Liver (tissue), 9 donors: ENCODE results near the gene INO80. TPM values are rescaled to one million over a fixed set of nuclear protein-coding genes. Genes with fewer than 3 reads are reported as not detected.

Experiments
- DNase-seq: peaks from one replicate; pipeline ENCODE4 v3.0.0-alpha.2; 2017; ENCODE audit warnings: low spot score
- H3K27ac ChIP-seq, 2 donors: one replicate each; pipeline ENCODE4 v1.7.0; 2013; ENCODE audit warnings: inconsistent platforms in 2 of 2, low read length in 2 of 2, control low read depth in 1 of 2, low read depth in 1 of 2, mild to moderate bottlenecking in 1 of 2
- H3K27me3 ChIP-seq, 4 donors: one replicate each; pipeline versions ENCODE4 v1.6.1 to v1.7.0; 2013; ENCODE audit warnings: low read length in 3 of 4, inconsistent platforms in 1 of 4, mild to moderate bottlenecking in 1 of 4, moderate library complexity in 1 of 4; ENCODE audit not compliant: control insufficient read depth in 4 of 4, insufficient read depth in 4 of 4
- H3K36me3 ChIP-seq, 4 donors: one replicate each; pipeline versions ENCODE4 v1.6.1 to v1.7.0; 2013; ENCODE audit warnings: low read length in 3 of 4, mild to moderate bottlenecking in 3 of 4, low read depth in 1 of 4, moderate library complexity in 1 of 4; ENCODE audit not compliant: control insufficient read depth in 4 of 4, insufficient read depth in 3 of 4
- H3K4me1 ChIP-seq, 4 donors: one replicate each; pipeline versions ENCODE4 v1.6.1 to v1.7.0; 2013; ENCODE audit warnings: low read length in 3 of 4, mild to moderate bottlenecking in 3 of 4, moderate library complexity in 1 of 4; ENCODE audit not compliant: control insufficient read depth in 4 of 4, insufficient read depth in 4 of 4
- H3K4me3 ChIP-seq, 3 donors: one replicate each; pipeline versions ENCODE4 v1.6.1 to v1.7.0; 2013; ENCODE audit warnings: low read length in 3 of 3, control low read depth in 1 of 3, low read depth in 1 of 3, mild to moderate bottlenecking in 1 of 3
- H3K9ac ChIP-seq, 2 donors: one replicate each; pipeline ENCODE4 v1.7.0; 2013; ENCODE audit warnings: low read length in 2 of 2, mild to moderate bottlenecking in 2 of 2, moderate library complexity in 2 of 2, control low read depth in 1 of 2, low read depth in 1 of 2
- H3K9me3 ChIP-seq, 4 donors: one replicate each; pipeline versions ENCODE4 v1.6.1 to v1.7.0; 2013; ENCODE audit warnings: low read length in 3 of 4; ENCODE audit not compliant: control insufficient read depth in 4 of 4
- ATF3 ChIP-seq: IDR thresholded peaks from 2 replicates; pipeline ENCODE4 v1.6.1; 2016; ENCODE audit warnings: antibody characterized with exemption
- CTCF ChIP-seq: fragments of 150-350 bp; IDR thresholded peaks from 2 replicates; pipeline ENCODE4 v1.5.1; 2017; ENCODE audit warnings: improper control_type of control experiment, low read depth, low read length; ENCODE audit not compliant: missing input control
- EGR1 ChIP-seq, 2 donors: IDR thresholded peaks; 2 replicates each; pipeline ENCODE4 v1.6.1; 2016 to 2018; ENCODE audit warnings: antibody characterized with exemption in 2 of 2, low read depth in 2 of 2
- FOXA1 ChIP-seq: IDR thresholded peaks from 2 replicates; pipeline ENCODE4 v1.6.1; 2016; ENCODE audit warnings: antibody characterized with exemption
- FOXA2 ChIP-seq: IDR thresholded peaks from 2 replicates; pipeline ENCODE4 v1.6.1; 2016; ENCODE audit warnings: antibody characterized with exemption
- GABPA ChIP-seq, 2 donors: IDR thresholded peaks in 1 of 2; conservative IDR thresholded peaks in 1 of 2; 2 replicates each; pipeline ENCODE4 v1.6.1; 2016; ENCODE audit warnings: antibody characterized with exemption in 2 of 2, mild to moderate bottlenecking in 1 of 2, moderate library complexity in 1 of 2
- HNF4A ChIP-seq, 2 donors: conservative IDR thresholded peaks; 2 replicates each; pipeline ENCODE4 v1.6.1; 2016; ENCODE audit warnings: antibody characterized with exemption in 2 of 2, mild to moderate bottlenecking in 2 of 2
- HNF4G ChIP-seq: IDR thresholded peaks from 2 replicates; pipeline ENCODE4 v1.6.1; 2016; ENCODE audit warnings: antibody characterized with exemption
- JUND ChIP-seq, 2 donors: IDR thresholded peaks; 2 replicates each; pipeline ENCODE4 v1.6.1; 2016; ENCODE audit warnings: antibody characterized with exemption in 2 of 2
- MAX ChIP-seq: IDR thresholded peaks from 2 replicates; pipeline ENCODE4 v1.6.1; 2016; ENCODE audit warnings: antibody characterized with exemption
- NR2F2 ChIP-seq: IDR thresholded peaks from 2 replicates; pipeline ENCODE4 v1.6.1; 2016; ENCODE audit warnings: antibody characterized with exemption
- RAD21 ChIP-seq, 2 donors: IDR thresholded peaks; 2 replicates each; pipeline ENCODE4 v1.6.1; 2016; ENCODE audit warnings: antibody characterized with exemption in 2 of 2, mild to moderate bottlenecking in 2 of 2
- REST ChIP-seq: IDR thresholded peaks from 2 replicates; pipeline ENCODE4 v1.6.1; 2016; ENCODE audit warnings: antibody characterized with exemption, mild to moderate bottlenecking
- RXRA ChIP-seq, 2 donors: IDR thresholded peaks; 2 replicates each; pipeline ENCODE4 v1.6.1; 2017 to 2018; ENCODE audit warnings: antibody characterized with exemption in 2 of 2, mild to moderate bottlenecking in 1 of 2
- SP1 ChIP-seq: IDR thresholded peaks from 2 replicates; pipeline ENCODE4 v1.6.1; 2018; ENCODE audit warnings: antibody characterized with exemption, mild to moderate bottlenecking
- TAF1 ChIP-seq: conservative IDR thresholded peaks from 2 replicates; pipeline ENCODE4 v1.6.1; 2016; ENCODE audit warnings: antibody characterized with exemption, mild to moderate bottlenecking
- YY1 ChIP-seq: IDR thresholded peaks from 2 replicates; pipeline ENCODE4 v1.6.1; 2016; ENCODE audit warnings: antibody characterized with exemption, mild to moderate bottlenecking
- ZBTB33 ChIP-seq: IDR thresholded peaks from 2 replicates; pipeline ENCODE4 v1.6.1; 2016; ENCODE audit warnings: antibody characterized with exemption
- WGBS: extraction: QIAGEN DNeasy Blood & Tissue Kit; methylation state at CpG from one replicate; pipeline ENCODE4 v1.1.7; 2013; 5-methylcytosine and 5-hydroxymethylcytosine counted together
- polyA plus RNA-seq, 2 donors: library from polyadenylated mRNA; stranded (reverse) in 1 of 2; unstranded in 1 of 2; fragments of 200-250 nt in 1 of 2; fragments of >200 nt in 1 of 2; fragmentation: Nextera tagmentation in 1 of 2; extraction: Ambion mirVana in 1 of 2; gene quantifications; one replicate each; pipeline versions ENCODE4 v1.2.1 to v1.2.3, GENCODE V29; 2013 to 2015
- total RNA-seq, 2 donors: library from RNA; depleted of rRNA; stranded (reverse); fragments of >200 nt; gene quantifications; one replicate each; pipeline ENCODE4 v1.2.3, GENCODE V29; 2014
- donor health status: healthy.
- donor health status: healthy.
- donor health status: healthy.
- donor health status: healthy.
- donor health status: healthy.

Gene INO80
- total and polyA plus RNA-seq, 4 donors = 3.2 to 19.7 (median 9.4) TPM

GRCh38 chr15:41048852-41049251, 67.2 kb downstream of the INO80 start:
- Histone ChIP-seq H3K9ac (peak overlapping the region in 1 of 2 donors; percentile 10), H3K4me1 (peaks cover 4 to 23% (median 8%) of the 10 kb centered on the region in 4 donors), H3K27me3 (no peaks in the 10 kb centered on the region), H3K36me3 (peaks cover 8 to 45% (median 26%) of the 10 kb centered on the region in 4 donors), H3K4me3 (no peak overlapping the region), H3K27ac (peak overlapping the region; percentile 74 to 95), H3K9me3 (no peaks in the 10 kb centered on the region)
- TF ChIP-seq JUND (IDR thresholded peaks at IDR 0.05) (no peak), FOXA1 (no peak), TAF1 (no peak), FOXA2 (no peak), MAX (no peak), ATF3 (no peak), RXRA (IDR thresholded peaks at IDR 0.05) (no peak)
- DNase-seq = no peak
- 39% methylated on average over 1 of the region's 1 CpG for WGBS

- peaks cover 8 to 40% (median 23%) of the 10 kb centered on the region in 4 donors for H3K36me3 ChIP-seq
- peaks cover 4 to 27% (median 11%) of the 10 kb centered on the region in 4 donors for H3K4me1 ChIP-seq
- no peak overlapping the region for H3K4me3 ChIP-seq
- no peaks in the 10 kb centered on the region for H3K9me3 ChIP-seq
- H3K27ac ChIP-seq = peak overlapping the region; percentile 74 to 95
- DNase-seq = no peak
- no peaks in the 10 kb centered on the region for H3K27me3 ChIP-seq
- no peak overlapping the region for H3K9ac ChIP-seq
- TF ChIP-seq JUND (IDR thresholded peaks at IDR 0.05) = no peak
- TF ChIP-seq ATF3 = no peak
- no peak for TF ChIP-seq ZBTB33
- TF ChIP-seq REST = no peak
- TF ChIP-seq FOXA1 = no peak
- no peak for TF ChIP-seq EGR1 (IDR thresholded peaks at IDR 0.05; ENCODE audit: low read depth in 2 of 2)
- no peak for TF ChIP-seq YY1
- no peak for TF ChIP-seq HNF4A (conservative IDR thresholded peaks at IDR 0.05)
- no peak for TF ChIP-seq RXRA (IDR thresholded peaks at IDR 0.05)
- no peak for TF ChIP-seq GABPA (IDR thresholded peaks at IDR 0.05 in 1 of 2, conservative IDR thresholded peaks at IDR 0.05 in 1 of 2)
- TF ChIP-seq HNF4G = no peak
- TF ChIP-seq RAD21 (IDR thresholded peaks at IDR 0.05) = no peak
- TF ChIP-seq CTCF = no peak
- TF ChIP-seq SP1 = no peak
- no peak for TF ChIP-seq FOXA2
- no peak for TF ChIP-seq NR2F2
- TF ChIP-seq TAF1 = no peak
- no peak for TF ChIP-seq MAX
Observed at GRCh38 chr15:41048397-41048796, 67.7 kb downstream of the INO80 start.
